ENCODE results near the gene RSPH9.

GRCh38 chr6:43709654-43710303 is 64.9 kb downstream of the RSPH9 start:
- no peak for TF ChIP-seq CTCF (IDR thresholded peaks at IDR 0.05; ENCODE audit: low read depth, low read length, missing input control)
- no peak for TF ChIP-seq MAX (IDR thresholded peaks at IDR 0.05)
- TF ChIP-seq ATF3 (IDR thresholded peaks at IDR 0.05), result no peak

Measured in liver (tissue), 3 donors.